A549 (cell line): ENCODE measurements around the gene C17orf107. TPM values are rescaled to one million over a fixed set of nuclear protein-coding genes. Genes with fewer than 3 reads are reported as not detected.

Experiments
- ATAC-seq, 2 experiments: fragments of 200-7000 bp in 1 of 2; fragments of >200 bp in 1 of 2; cut with Nextera tagmentation in 1 of 2; cut with Tn5 transposase in 1 of 2; 3 replicates each; pipeline versions ENCODE4 v1.8.0 to v1.9.1; 2018 to 2020; ENCODE audit warnings: mild to moderate bottlenecking in 1 of 2, moderate library complexity in 1 of 2
- CTCF ChIA-PET: fragments of 300-600 bp; sonication (Branson Sonifier 250); formaldehyde crosslinking; extraction: SDS; loops from one replicate; lab custom pipeline; 2021; ENCODE audit warnings: antibody characterized with exemption, inconsistent platforms; lab: Yijun Ruan, JAX
- POLR2A ChIA-PET: fragments of 350-600 bp; formaldehyde crosslinking; extraction: SDS; loops from one replicate; lab custom pipeline; 2021; ENCODE audit warnings: antibody characterized with exemption, inconsistent platforms; lab: Yijun Ruan, JAX
- DNase-seq, 2 experiments: peaks; one replicate each; pipeline versions ENCODE4 v3.0.0 to v3.0.0-alpha.2; 2011 to 2016; ENCODE audit warnings: low read depth in 1 of 2, low spot score in 1 of 2
- FAIRE-seq: peaks from 2 replicates; lab custom pipeline; 2011; peaks lifted over from hg19 to GRCh38; lab: Jason Lieb, UNC
- H3K27ac ChIP-seq, 2 experiments: fragments of >200 bp; sonication (Bioruptor Twin); formaldehyde crosslinking; 3 replicates each; pipeline ENCODE4 v1.5.1; 2016 to 2017
- H3K4me1 ChIP-seq: fragments of >200 bp; sonication (Bioruptor Twin); formaldehyde crosslinking; 3 replicates; pipeline ENCODE4 v1.6.1; 2016
- H3K4me2 ChIP-seq: fragments of >200 bp; sonication (Bioruptor Twin); formaldehyde crosslinking; 3 replicates; pipeline ENCODE4 v1.6.1; 2016
- H3K4me3 ChIP-seq: fragments of >200 bp; sonication (Bioruptor Twin); formaldehyde crosslinking; 3 replicates; pipeline ENCODE4 v1.5.1; 2016
- H3K9me3 ChIP-seq: fragments of >200 bp; sonication (Bioruptor Twin); formaldehyde crosslinking; 3 replicates; pipeline ENCODE4 v1.6.1; 2016
- ESRRA ChIP-seq: fragments of 150-350 bp; IDR thresholded peaks from 2 replicates; pipeline ENCODE4 v1.6.1; 2014; ENCODE audit warnings: mild to moderate bottlenecking, low read length, borderline replicate concordance
- HES2 ChIP-seq: fragments of >200 bp; sonication (Bioruptor Twin); formaldehyde crosslinking; IDR thresholded peaks from 2 replicates; pipeline ENCODE4 v1.6.1; 2016
- HMGXB4 ChIP-seq: fragments of 250-450 bp; sonication (Bioruptor Pico); IDR thresholded peaks from 2 replicates; pipeline ENCODE4 v1.5.0; 2021; ENCODE audit warnings: mild to moderate bottlenecking, moderate library complexity, borderline replicate concordance
- HOXB5 ChIP-seq: fragments of 250-450 bp; sonication (Bioruptor Pico); IDR thresholded peaks from 2 replicates; pipeline ENCODE4 v1.5.0; 2020; ENCODE audit warnings: mild to moderate bottlenecking, moderate library complexity
- JUN ChIP-seq, 2 experiments: fragments of >200 bp; sonication (Bioruptor Twin); formaldehyde crosslinking; IDR thresholded peaks; 2 replicates in 1 of 2; 3 replicates in 1 of 2; pipeline ENCODE4 v1.6.1; 2016 to 2017
- JUNB ChIP-seq: fragments of >200 bp; sonication (Bioruptor Twin); formaldehyde crosslinking; IDR thresholded peaks from 2 replicates; pipeline ENCODE4 v1.6.1; 2016
- KDM1A ChIP-seq: fragments of 200-600 bp; sonication (generic); IDR thresholded peaks from 2 replicates; pipeline ENCODE4 v1.6.1; 2016; ENCODE audit warnings: low read depth, mild to moderate bottlenecking
- NPAS2 ChIP-seq: fragments of 250-450 bp; sonication (Bioruptor Pico); IDR thresholded peaks from 2 replicates; pipeline ENCODE4 v1.8.0; 2022; ENCODE audit warnings: mild to moderate bottlenecking, moderate library complexity, borderline replicate concordance
- PHF8 ChIP-seq: fragments of 200-600 bp; sonication (generic); IDR thresholded peaks from 2 replicates; pipeline ENCODE4 v1.6.1; 2016; ENCODE audit warnings: low read depth, mild to moderate bottlenecking, antibody characterized with exemption, moderate library complexity, borderline replicate concordance
- RARB ChIP-seq: fragments of 250-450 bp; sonication (Bioruptor Pico); IDR thresholded peaks from 2 replicates; pipeline ENCODE4 v1.8.0; 2021; ENCODE audit warnings: mild to moderate bottlenecking, moderate library complexity
- SMC3 ChIP-seq: fragments of >200 bp; sonication (Bioruptor Twin); formaldehyde crosslinking; IDR thresholded peaks from 3 replicates; pipeline ENCODE4 v1.6.1; 2018; ENCODE audit warnings: inconsistent platforms
- SREBF2 ChIP-seq: fragments of 450-650 bp; IDR thresholded peaks from 2 replicates; pipeline ENCODE4 v1.6.1; 2014; ENCODE audit warnings: mild to moderate bottlenecking, moderate library complexity
- TFCP2L1 ChIP-seq: fragments of 250-450 bp; sonication (Bioruptor Pico); IDR thresholded peaks from 2 replicates; pipeline ENCODE4 v1.5.0; 2021; ENCODE audit warnings: mild to moderate bottlenecking
- TP53 ChIP-seq: fragments of 250-450 bp; sonication (Bioruptor Pico); IDR thresholded peaks from 2 replicates; pipeline ENCODE4 v1.5.0; 2021; ENCODE audit warnings: mild to moderate bottlenecking, moderate library complexity
- USF2 ChIP-seq: fragments of 450-650 bp; IDR thresholded peaks from 2 replicates; pipeline ENCODE4 v1.6.1; 2014; ENCODE audit warnings: antibody characterized with exemption
- ZFP36 ChIP-seq: fragments of 450-650 bp; IDR thresholded peaks from 2 replicates; pipeline ENCODE4 v1.6.1; 2014; ENCODE audit warnings: borderline replicate concordance; ENCODE audit not compliant: partially characterized antibody
- ZNF302 ChIP-seq: fragments of 250-450 bp; sonication (Bioruptor Pico); IDR thresholded peaks from 2 replicates; pipeline ENCODE4 v1.9.0; 2021; ENCODE audit warnings: inconsistent platforms, mild to moderate bottlenecking, moderate library complexity
- WGBS: methylation state at CpG from one replicate; pipeline ENCODE4 v1.1.6; 2017; ENCODE audit errors: missing lambda C conversion rate; 5-methylcytosine and 5-hydroxymethylcytosine counted together
- polyA plus RNA-seq, 4 experiments: library from polyadenylated mRNA; depleted of rRNA in 3 of 4; stranded (reverse); fragments of >200 nt; fragmentation: RNase III in 1 of 4; extraction: RNeasy Plus Mini Kit Qiagen cat#74134 plus additional on column Dnase treatment in 1 of 4; gene quantifications; 2 replicates in 3 of 4; 3 replicates in 1 of 4; pipeline ENCODE4 v1.2.3, GENCODE V29; 2011 to 2017
- TF ChIP-seq, protein P1 (sequence below): fragments of 250-450 bp; sonication (Bioruptor Pico); IDR thresholded peaks from 2 replicates; pipeline ENCODE4 v1.5.0; 2020; ENCODE audit warnings: low read depth, mild to moderate bottlenecking, moderate library complexity

C17orf107 gene
- polyA plus RNA-seq, 2 of the 4 experiments (the other 2 are of a cell fraction) = 0.13 to 0.30 TPM

- H3K27ac ChIP-seq = peak overlapping the region; percentile 43 to 78; a peak in 4 of 6 replicates
- ChIA-PET CTCF (interaction anchor here (0.6 to 4.4 kb wide), 8 partner anchors 10 to 244 kb away, joined by 3 to 18 read pairs (median 8); partner anchors contain the start of genes CAMTA2 and MED11), POLR2A (interaction anchor here (1.0 kb wide), 1 partner anchor 55 kb away, joined by 4 read pairs; the partner anchor contains the start of gene PSMB6)
- no peak overlapping the region for H3K4me3 ChIP-seq
- H3K9me3 ChIP-seq = no peaks in the 10 kb centered on the region
- ATAC-seq (no peak), FAIRE-seq (peak; percentile 28), DNase-seq (no peak)
- TF ChIP-seq USF2 (no peak), ZFP36 (no peak), HMGXB4 (CRISPR knock-in tag) (no peak), RARB (CRISPR knock-in tag) (no peak), SREBF2 (no peak), KDM1A (no peak), ESRRA (no peak), TFCP2L1 (CRISPR knock-in tag) (no peak), HOXB5 (CRISPR knock-in tag) (no peak), SMC3 (no peak), JUN (IDR thresholded peaks at IDR 0.05) (no peak), HES2 (no peak), NPAS2 (no peak)
- H3K4me2 ChIP-seq = peak overlapping the region; percentile 68
- peaks cover 68% of the 10 kb centered on the region for H3K4me1 ChIP-seq
- WGBS = 97% methylated on average over 3 of the region's 3 CpGs
Measured at GRCh38 chr17:4851084-4851483, 48.3 kb upstream of the C17orf107 start.

GRCh38 chr17:4852567-4853207 lies 46.6 kb upstream of the C17orf107 start:
- no peak overlapping the region for H3K4me3 ChIP-seq
- FAIRE-seq (no peak), DNase-seq (peak in 1 of 2 experiments; percentile 56)
- CTCF ChIA-PET = interaction anchor here (0.8 to 4.4 kb wide), 6 partner anchors 9 to 121 kb away, joined by 3 to 18 read pairs (median 3); partner anchors contain the start of gene MED11
- H3K4me1 ChIP-seq = peaks cover 65% of the 10 kb centered on the region
- peak overlapping the region; percentile 24 to 83; a peak in 4 of 6 replicates for H3K27ac ChIP-seq
- peak overlapping the region; percentile 68 for H3K4me2 ChIP-seq
- H3K9me3 ChIP-seq = no peaks in the 10 kb centered on the region
- TF ChIP-seq PHF8 = no peak
- no peak for TF ChIP-seq TP53 (CRISPR knock-in tag)
- no peak for TF ChIP-seq JUNB
- TF ChIP-seq ZNF302 = no peak
- no peak for TF ChIP-seq HMGXB4 (CRISPR knock-in tag)
- TF ChIP-seq HES2 = no peak
- TF ChIP-seq, protein P1, sequence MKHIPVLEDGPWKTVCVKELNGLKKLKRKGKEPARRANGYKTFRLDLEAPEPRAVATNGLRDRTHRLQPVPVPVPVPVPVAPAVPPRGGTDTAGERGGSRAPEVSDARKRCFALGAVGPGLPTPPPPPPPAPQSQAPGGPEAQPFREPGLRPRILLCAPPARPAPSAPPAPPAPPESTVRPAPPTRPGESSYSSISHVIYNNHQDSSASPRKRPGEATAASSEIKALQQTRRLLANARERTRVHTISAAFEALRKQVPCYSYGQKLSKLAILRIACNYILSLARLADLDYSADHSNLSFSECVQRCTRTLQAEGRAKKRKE (CRISPR knock-in tag) = no peak
- TF ChIP-seq, all 56 proteins: peak for 0
- POLR2A ChIA-PET = no interaction called here
- peak; percentile 36 to 40 for ATAC-seq
